Activated effector memory CD4-positive, alpha-beta T cell treated with anti-CD3 and anti-CD28 coated beads, Interleukin-2, amount 50 U/mL, for 16 hours (primary cell): ENCODE results near the gene OTUB1.
A peak's percentile ranks its signal among the peaks of the same experiment; 100 is the strongest.

ENCODE experiments used
- DNase-seq: peaks from one replicate; pipeline ENCODE4 v3.0.0-alpha.2; 2020

OTUB1 gene

DNA sequence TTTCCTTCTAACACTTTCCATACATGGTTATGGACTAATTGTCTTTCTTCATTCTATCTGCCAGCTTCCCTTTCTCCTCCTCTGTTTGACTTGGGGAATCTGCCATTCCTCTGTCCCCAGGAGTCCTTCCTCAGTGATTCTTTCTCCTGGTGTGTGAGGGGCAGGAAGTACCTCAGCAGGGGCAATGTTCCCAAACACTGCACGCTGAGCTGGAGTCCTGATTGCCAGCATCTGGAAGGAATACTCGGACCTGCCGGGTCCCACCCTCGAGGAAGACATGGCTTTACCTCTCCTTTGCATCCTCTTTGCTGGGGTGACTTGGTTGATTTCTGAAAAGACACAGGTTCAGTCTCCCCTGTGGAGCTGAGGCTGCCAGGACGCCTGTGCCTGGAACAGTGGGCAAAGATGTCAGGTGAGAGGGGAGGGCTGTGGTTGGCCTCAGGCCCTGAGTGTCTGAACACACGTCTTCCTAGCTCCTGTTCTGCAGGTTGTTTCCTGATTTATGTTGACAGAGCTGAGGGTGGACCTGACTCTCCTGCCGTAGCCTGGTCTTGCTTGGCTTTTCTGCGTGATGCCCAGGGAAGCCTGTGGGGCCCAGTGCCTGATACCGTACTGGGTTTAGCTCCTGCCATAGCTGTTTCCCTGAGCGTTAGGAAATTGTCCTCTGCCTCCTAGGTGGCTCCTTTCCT is 7.5 kb upstream of the OTUB1 start:
- no peak for DNase-seq

- DNase-seq = no peak
These were observed 6.8 kb upstream of the OTUB1 start for GRCh38 chr11:63979426-63979825.

- DNase-seq = peak; percentile 89
These were observed 454 bp upstream of the OTUB1 start for GRCh38 chr11:63985812-63986155.

- no peak for DNase-seq
These were observed 785 bp downstream of the OTUB1 start for GRCh38 chr11:63986932-63987513.

GRCh38 chr11:63991558-63991957 is 5.3 kb downstream of the OTUB1 start:
- DNase-seq = no peak

DNA sequence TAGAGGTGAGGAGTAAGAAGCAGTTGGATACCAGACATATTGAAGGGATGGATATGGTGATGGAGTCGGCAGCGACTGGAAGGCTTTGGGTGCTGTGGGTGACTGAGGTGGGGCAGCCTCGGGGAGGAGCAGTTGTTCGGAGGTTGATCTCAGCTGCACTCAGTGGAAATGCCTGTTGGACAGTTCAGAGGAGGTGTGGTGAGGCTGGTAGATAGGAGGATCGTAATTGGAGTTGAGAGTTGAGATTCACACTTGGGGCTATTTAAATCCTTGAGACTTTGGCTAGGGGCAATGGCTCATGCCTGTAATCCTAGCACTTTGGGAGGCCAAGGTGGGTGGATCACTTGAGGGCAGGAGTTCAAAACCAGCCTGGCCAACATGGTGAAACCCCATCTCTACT is 6.9 kb downstream of the OTUB1 start:
- no peak for DNase-seq

- no peak for DNase-seq
These were observed 7.8 kb downstream of the OTUB1 start for GRCh38 chr11:63993993-63994392.

- no peak for DNase-seq
These were observed 10.3 kb downstream of the OTUB1 start for GRCh38 chr11:63996512-63996911.

DNA sequence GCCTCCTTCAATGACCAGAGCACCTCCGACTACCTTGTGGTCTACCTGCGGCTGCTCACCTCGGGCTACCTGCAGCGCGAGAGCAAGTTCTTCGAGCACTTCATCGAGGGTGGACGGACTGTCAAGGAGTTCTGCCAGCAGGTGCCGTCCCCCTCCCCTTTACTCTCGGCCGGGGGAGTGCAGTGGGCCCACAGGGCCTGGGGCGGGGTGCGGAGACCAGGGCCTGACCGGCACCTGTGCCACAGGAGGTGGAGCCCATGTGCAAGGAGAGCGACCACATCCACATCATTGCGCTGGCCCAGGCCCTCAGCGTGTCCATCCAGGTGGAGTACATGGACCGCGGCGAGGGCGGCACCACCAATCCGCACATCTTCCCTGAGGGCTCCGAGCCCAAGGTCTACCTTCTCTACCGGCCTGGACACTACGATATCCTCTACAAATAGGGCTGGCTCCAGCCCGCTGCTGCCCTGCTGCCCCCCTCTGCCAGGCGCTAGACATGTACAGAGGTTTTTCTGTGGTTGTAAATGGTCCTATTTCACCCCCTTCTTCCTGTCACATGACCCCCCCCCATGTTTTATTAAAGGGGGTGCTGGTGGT is 11.0 kb downstream of the OTUB1 start:
- no peak for DNase-seq

- DNase-seq = no peak
These were observed 11.6 kb downstream of the OTUB1 start for GRCh38 chr11:63997801-63998337.

DNA sequence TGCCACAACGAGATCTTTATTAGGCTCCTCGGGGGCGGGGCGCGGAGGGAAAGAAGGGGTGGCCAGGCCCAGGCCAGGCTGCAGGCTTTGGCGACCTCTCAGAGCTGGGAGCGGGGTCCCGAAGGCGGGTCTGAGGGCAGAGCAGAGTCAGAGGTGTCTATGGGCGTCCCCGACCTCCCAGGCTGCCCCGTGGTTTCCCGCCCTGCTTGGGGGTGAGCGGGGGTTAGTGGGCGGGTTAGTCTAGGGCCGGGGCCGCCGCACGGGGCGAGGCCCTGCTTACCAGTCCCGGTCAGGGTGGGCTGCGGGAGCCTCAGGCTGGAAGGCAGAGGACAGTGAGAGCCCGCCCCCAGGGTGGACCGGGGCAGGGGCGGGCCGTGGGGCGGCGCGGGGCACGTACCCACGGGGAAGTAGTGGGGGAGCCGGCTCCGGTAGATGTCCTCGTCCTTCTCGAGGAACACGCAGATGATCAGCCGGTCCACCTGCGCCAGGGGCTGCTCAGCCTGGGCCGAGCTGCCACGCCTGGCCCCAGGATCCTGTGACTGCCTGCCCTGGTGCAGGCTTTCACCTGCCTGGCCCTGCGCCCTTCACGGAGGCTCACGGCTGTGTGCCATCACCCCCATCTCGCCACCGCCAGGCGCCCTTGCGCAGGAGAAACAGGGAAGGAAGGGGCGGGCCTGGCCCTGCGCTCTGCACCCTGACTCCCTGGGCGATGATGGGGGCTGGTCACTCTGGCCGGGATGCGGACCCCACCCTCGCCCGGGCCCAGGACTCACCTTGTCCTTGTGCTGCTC is 12.5 kb downstream of the OTUB1 start:
- no peak for DNase-seq

DNA sequence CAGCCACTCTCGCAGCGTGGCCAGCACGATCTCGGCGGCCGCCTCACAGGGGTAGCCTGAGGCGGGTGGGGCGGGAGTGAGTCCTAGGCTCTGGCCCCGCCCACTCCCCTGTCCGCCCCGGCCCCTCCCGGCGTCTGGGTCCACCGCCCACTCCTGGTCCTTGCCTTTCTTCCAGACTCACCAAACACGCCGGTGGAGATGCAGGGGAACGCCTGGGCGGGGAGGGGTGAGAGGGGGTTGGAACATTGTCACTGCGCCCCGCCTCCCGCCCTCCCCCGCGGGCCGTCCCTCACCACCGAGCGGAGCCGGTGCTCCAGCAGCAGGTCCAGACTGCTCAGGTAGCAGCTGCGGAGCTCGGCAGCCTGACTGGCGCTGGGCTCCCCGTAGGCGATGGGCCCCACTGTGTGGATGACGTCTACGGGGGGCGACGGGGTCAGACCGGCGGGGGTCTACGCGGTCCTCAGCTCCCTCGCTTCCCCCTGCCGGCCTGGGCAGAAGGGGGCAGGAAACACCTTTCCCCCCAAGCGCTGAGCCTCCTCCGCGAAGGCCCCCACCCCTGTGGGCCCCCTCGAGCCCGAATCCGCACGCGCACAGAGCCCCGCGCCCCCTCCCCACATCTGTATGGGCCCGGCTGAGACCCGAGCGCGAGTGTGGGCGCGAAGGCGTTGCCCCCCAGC is 13.2 kb downstream of the OTUB1 start:
- peak; percentile 88 for DNase-seq

DNA sequence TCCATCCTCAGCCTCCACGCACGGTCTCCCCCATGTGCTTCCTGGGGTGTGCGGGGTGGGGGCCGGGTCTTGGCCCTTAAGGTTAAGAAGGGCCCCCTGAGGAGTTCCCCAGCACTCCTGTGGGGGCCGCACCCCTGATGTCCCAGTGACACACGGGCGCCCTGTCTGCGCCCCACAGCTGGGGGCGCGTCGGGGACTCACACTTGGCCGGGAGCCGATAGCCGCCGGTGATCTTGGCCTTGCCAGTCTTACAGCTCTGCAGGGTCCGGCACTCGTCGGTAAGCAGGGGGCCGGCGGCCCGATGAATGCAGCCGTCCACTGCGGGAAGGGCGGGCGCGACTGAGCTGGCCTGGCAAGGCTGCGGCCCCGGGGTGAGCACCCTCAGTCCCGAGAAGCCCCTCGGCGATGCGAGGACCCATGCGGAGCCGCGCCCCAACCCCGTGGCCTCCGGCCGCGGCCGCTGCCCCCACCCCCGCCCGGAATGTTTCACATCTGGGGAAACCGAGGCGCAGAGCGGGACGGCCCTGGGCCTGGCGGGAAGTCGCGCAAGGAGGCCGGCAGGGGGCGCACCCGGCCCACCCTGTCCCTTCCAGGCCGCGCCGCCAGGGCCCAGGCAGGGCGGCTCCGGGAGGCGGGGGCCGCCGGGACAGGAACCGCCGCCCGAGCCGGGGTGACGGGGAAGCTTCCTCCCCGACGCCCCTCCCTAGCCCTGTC is 13.9 kb downstream of the OTUB1 start:
- peak; percentile 91 for DNase-seq

- DNase-seq = no peak
These were observed 14.7 kb downstream of the OTUB1 start for GRCh38 chr11:64000740-64001483.

GRCh38 chr11:64001484-64002420 is 15.5 kb downstream of the OTUB1 start:
- no peak for DNase-seq

DNA sequence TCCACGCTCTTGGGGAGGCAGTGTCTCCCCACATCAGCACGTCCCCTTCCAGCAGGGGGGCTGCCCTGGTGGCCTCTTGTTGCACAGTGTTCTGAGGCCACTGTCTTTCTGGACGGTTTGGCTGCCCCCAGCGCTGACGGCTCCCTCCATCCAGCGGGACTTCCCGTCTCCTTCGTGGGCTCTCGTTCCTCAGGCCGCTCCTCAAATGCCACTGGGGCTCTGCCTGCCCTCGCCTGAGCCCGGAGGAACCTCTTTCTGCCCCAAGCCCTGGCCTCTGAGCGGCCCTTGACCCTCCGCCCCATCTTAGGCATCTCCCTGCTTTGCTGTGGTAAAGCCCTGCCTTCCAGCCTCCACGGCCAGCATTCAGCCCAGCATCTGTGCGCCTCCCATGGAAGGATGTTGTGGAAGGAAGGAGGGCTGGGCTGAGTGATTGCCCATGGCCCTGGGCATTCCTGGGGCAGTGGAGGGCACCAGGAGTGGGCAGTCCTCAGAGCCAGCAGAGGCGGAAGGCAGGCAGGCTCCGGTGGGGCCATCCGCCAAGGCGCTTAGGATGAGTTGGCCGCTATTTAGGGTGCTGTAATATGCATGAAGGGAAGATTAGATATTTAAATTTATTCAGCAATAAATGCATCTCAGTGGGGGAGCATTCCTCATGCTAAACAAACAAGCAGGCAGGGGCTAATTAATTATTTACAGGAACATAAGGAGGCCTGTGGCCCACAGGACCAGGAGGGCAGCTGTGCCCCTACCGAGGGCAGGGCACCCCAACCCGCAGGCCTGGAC is 17.8 kb downstream of the OTUB1 start:
- no peak for DNase-seq

DNA sequence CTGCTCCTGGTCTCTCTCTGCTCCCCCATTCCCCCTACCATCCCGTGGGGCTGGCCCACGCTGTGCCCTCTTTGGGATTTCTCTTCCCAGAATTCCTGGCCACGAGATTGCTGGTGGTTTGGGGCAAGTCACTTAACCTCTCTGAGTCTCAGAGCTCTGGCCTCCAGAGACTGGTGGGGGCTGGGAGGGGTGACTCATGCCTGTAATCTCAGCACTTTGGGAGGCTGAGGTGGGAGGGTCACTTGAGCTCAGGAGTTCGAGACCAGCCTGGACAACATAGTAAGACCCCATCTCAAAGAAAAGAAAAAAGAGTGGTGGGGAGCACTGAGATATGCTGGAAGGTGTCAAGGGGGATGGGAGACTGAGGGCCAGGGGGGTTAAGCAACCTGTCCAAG is 18.3 kb downstream of the OTUB1 start:
- DNase-seq = no peak

GRCh38 chr11:64005691-64006090 is 19.5 kb downstream of the OTUB1 start:
- no peak for DNase-seq

GRCh38 chr11:64006398-64006797 is 20.2 kb downstream of the OTUB1 start:
- no peak for DNase-seq
